Right hindlimb (tissue), 1 donor: Measurements from ENCODE around the gene MRPS10.

Source experiments
- DNase-seq: peaks from one replicate; pipeline ENCODE4 v3.0.0-alpha.2; 2018

MRPS10 gene

DNA sequence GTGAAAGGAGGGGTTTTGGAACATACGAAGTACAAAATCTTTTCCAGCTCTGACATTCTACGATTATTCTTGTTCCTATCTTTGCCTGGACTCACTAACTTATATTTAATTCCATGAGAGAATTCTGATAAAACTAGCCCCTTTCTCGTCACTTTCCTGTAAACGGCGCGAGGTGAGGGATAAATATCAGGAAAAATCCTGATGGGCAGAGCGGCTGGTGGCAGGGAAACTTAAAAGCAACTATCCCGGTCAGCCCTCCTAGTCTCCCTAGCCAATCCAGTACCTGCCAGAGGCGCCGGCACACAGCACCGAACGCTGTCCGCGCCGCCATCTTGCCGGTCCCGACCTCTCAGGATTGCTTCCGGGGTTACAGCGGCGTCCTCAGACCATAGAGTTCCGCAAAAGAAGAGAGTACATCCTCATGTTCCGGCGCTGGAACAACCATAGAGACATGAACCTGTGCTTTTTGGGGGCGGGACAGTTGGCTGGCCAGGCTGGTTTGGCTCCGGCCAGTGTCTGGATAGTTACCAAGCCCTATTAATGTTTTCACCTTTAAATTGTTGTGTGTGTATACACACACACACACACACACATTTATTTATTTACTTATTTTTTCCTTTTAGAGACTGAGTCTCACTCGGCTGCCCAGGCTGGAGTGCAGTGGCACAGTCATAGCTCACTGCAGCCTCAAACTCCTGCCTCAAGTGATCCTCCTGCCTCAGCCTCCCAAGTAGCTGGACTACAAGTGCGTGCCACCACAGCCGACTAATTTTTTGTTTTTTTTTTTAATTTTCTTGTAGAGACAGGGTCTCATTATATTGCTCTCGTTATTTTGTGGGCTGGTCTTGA, at the start of gene MRPS10:
TSS of gene MRPS10 (minus strand) at position 343 of the 849 bp plus-strand sequence. CDS start at position 331, 12 bp downstream.
- peak; percentile 96 for DNase-seq

DNA sequence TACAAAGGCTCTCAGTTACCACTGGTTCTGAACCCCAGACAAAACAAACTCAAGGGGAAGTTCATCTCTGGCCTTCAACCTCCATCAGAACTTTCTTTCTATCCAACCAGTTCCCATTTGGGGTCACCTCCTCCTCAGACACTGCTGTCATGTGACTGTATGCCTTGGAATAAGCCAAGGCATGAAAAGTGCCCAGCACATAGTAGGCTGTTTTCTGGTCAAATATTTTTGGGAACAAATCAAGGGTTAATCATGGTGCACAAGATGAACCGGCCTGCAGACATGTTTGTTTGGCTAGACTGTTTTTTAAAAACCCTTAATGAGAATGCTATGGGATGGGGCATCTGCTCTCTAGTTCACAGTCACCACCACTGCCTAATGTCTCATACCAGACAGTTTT, 48.9 kb upstream of the MRPS10 start:
- no peak for DNase-seq

DNA sequence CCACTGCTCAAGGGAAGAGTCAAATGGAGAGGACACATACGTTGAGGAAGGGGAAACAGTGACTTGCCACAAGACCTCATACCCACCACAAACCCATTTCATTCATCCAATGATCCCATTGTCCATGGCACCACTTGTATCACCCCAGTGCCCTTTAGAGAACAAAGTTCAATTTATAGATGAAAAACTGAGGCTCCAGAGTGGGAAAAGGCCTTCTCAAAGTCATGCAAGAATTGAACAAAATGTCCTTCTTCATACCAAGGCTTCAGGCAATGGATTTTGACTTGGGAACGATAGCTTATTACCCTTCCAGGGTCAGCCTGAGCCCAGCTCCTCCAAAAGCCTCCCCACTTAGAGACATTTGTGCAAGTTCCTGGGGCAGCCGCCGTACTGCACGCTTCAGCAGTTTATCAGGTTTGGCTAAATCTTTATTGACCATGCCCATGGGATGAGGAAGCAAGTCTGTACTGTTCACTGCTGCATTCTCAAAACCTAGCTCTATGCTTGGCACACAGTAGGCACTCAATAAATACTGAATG, 47.3 kb upstream of the MRPS10 start:
- DNase-seq: no peak

DNA sequence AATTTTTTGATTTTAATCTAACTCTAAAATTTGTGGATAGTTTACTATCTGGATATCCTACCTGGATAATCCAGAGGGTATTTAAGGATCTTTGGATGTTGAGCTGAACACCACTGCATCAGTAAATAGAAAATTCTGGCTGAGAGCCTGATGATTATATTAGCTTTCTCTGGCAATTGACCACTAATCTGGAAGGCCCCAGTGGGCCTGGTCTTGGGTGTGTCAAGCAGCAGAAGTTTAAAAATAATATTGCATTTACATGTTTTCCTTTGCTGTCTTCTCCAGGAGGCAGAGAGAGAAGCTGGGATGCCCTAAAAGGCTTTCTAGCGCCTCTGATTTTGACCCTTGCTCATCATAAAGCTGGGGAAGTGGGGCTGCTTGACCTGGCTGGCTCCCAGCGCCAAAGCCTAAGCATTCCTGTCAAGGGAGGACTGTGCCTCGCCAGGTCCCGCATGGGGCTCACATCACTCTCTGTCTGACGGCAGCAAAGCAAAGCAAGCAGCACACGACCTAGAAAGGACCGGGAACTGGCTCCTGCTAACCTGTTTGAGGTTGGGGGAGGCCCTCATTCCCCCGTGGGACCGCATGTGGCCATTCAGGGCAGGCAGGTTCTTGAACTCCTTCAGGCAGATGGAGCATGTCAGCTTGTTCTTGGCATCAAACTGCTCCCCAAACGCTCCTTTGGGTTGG, 46.6 kb upstream of the MRPS10 start:
- DNase-seq: no peak

DNA sequence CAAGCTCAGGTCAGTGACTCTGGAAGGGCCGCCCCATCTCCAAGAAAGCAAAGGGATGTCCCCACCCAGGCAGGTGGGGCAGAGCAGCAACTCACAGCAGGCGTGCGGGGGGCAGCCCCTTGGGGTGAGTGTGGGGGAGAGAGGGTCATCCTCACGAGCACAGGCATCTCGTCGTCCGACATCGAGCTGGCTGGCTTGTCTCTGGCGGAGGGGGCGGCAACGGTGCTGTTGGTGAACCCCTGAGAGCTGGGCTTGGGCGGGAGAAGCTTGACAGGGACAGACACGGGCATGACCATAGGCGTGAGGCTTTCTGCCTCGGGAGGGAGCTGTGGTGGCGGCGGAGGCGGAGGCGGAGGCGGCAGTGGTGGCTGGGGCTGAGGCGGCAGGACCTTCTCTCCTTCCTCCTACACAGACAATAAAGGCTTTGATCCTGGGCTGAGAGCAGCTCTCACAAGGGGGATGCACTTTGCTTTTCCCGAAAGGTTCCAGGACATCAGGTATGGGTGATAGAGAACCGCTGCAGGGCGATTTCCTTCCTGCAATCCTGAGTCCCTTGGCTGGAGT, 45.6 kb upstream of the MRPS10 start:
- no peak for DNase-seq

DNA sequence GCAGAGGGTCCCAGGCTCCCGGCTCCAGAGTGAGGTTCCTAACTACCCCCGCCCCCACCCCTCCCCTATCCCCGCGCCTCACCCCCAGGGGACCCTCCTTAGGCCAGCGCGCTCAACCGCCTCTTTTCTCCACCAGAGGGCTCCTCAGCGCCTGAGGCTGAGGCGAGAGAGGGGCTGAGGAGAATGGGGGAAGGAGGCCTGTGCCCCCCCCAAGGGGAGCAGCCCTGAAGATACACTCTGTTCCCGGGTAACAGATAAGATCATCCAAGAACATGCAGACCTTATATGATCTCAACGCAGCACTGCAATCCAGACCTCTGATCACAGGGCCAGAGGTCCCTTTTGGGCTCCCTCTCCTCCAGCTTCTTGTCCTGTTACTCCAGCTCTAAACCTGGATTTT, 43.3 kb upstream of the MRPS10 start:
- no peak for DNase-seq

DNA sequence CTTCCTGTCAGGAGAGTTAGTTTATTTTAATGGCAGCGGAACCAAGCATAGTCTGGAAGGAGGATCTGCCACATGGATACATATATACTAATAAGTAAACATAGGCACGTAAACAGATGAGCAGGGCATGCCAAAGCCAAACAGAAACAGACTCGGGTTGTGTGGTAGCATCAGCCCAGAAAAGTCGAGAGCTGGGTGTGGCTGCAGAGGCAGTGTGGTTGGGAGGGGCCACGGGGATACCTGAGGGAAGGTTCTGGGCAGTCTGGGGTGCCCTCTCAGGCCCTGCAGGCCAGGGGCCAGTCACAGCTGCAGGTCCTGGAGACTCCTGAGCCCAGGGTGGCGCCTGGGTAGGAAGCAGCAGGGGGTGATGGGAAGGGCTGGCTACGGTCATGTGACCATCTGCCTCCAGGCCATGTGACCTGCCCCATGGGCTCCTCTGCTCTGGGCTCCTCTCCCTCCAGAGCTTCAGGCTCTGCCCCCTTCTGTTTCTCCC, 42.8 kb upstream of the MRPS10 start:
- DNase-seq: no peak

DNA sequence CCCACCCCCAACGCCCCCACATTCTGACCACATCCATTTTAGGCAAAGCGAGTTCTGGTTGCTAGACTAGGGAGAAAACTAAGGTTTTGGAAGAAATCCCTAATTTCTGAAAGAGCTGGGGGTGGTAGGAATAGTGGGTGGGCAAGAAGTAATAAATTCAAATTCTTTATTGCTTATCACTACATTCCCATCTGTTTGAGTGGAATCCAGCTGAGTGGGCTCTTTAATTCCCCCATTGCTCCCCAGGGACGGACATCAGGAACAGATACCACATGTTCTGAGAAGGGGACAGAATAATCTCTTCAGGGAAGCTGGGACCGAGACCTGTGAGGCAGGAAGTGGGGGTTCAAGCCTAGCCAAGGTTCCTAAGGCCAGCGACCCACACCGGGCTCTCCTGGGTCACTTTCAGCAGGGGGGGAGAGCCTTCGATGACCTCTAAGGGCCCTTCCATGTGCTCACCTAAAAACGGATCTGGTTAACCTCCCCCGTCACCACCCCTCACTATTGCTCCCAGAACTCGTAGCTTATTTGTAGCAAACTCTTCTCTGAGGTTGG, 42.3 kb upstream of the MRPS10 start:
- DNase-seq: no peak

DNA sequence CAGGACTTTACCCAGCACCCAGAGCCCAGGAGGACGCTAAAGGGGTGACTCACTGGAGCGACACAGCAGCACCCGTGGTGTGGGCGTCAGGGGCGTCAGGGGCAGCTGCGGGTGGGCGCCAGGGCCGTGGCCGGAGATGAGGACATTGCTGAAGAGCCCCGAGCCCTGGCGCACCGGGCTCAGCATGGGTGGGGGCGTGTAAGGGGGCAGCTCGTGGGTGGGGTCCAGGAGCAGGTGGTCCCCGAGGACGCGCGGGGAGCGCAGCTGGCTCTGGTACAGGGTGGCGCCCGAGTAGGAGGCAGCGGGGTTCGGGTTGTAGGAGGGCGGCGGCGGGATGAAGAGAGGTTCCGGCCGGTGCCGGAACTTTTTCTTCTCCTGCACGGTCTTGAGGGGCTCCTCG, 41.6 kb upstream of the MRPS10 start:
- no peak for DNase-seq

DNA sequence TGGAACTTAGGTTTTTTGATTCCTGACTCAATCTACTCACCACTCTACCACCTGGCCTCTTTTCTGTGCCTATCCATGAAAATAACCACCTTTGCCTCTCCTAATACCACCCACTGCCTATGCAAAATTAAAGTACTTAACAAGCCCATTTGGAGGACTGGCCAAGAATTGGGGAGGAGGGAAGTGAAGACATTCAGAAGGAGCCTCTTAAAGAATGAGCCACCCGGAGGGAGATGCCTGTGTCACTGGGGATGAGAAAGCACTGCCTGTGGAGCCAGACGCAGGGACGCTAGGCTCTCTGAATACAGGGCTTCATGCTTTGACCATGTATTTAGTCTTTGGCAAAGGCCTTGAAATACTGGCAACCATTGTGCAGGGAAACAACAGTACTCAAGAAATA, 40.0 kb upstream of the MRPS10 start:
- DNase-seq: no peak

DNA sequence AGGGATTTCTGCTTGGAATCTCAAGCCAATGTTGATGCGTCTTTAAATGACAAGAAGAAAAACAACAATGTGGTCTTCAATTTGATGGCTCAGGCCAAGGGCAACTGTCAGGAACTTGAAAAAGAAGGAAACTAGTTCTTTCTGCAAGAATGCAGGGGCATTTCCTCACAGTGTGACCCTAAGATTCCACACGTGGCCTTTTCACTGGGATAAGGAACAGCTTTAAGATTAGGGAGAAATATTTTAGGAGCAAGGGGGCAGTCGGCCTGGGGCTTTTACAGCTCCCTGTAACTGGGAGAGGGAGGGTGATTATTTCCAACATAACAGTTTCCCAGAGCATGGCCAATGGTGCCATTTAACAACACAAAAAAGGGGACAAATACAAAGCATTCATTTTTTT, 39.4 kb upstream of the MRPS10 start:
- no peak for DNase-seq

DNA sequence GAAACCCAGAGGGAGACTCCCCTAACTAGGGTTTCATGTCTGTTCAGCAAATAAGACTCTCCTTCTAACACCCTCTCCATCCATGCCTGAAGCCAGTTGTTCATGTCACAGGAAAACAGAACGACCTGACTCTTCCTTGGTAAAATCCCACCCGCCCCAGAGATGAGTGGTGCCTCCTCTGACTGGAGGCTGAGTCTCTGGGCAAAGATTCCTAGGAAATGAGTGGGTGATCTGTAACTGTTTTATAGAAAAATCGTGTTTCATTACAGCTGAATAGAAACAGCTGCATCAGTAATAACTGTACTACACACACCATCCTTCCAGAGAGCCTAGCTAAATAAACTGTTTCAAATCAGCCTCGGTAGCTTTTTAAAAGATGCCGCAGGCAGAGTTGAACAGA, 37.4 kb upstream of the MRPS10 start:
- no peak for DNase-seq

DNA sequence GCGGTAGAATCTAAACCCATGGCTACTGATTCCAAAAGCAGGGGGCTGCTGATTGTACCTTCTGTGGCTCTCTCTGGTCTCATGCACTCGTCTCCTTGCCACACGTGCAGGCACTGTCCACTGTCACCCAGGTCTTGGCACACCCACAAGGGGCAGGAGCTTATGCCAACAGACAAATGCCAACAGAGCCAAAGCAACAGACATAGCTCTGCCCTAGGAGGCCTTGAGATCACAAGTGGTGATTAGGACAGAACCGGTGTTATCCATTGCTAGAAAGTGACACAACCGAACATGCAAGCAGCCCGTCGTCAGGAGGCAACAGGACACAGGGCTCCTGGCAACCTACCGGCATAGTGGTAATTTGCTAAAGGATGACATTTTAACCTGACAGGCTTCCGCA, 36.8 kb upstream of the MRPS10 start:
- DNase-seq: no peak

DNA sequence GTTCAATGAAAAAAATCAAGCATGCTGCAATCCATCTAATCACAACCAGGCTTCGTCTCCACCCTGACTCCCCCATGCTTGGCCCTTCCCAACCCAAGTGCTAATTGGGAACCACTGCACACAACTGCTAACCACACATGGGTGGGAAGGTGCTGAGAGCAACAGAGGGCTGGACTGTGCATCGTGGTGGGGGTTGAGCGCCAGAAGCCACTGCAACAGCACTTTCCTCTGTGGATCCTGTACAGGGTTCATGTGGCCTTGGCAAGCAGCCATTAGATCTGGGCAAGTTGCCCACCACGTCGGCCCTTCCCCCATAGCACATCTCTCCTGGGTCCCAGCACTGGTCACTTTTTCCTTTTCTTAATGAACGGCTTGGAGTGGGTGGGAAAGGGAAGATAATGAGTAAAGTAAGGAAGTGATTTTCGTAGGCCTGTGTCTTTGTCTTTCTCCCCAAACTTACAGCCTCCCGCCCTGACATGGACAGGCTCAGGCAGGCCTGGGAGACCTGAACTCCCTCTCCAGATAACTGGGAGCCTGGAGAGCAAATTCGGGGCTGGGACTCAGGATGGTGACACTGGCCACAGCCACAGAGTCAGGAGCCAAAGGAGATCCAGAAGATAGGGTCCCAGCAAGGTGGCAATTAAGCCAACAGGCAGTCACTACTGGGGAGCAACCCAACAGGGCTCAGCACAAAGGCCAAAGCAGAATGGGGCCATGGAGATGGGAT, 34.4 kb upstream of the MRPS10 start:
- DNase-seq: peak; percentile 87

DNA sequence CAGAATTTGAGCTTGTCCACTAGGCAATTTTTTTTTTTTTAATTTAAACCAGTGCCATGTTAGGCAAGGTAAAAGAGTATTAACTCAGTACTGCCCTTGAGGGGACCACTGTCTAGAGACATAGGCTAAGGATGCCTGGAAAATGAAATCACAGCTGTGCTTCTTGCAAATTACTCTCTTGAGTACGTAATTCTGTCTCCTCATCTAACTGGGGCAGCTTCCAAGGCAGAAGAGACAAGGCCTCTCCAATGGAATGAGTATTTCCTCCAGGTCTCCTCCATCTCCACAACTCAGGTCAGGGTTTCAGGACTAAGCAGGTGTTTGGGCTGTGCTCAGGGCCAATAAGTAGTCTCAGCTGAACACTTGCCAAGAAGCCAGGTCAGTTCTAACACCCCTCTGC, 33.8 kb upstream of the MRPS10 start:
- no peak for DNase-seq

DNA sequence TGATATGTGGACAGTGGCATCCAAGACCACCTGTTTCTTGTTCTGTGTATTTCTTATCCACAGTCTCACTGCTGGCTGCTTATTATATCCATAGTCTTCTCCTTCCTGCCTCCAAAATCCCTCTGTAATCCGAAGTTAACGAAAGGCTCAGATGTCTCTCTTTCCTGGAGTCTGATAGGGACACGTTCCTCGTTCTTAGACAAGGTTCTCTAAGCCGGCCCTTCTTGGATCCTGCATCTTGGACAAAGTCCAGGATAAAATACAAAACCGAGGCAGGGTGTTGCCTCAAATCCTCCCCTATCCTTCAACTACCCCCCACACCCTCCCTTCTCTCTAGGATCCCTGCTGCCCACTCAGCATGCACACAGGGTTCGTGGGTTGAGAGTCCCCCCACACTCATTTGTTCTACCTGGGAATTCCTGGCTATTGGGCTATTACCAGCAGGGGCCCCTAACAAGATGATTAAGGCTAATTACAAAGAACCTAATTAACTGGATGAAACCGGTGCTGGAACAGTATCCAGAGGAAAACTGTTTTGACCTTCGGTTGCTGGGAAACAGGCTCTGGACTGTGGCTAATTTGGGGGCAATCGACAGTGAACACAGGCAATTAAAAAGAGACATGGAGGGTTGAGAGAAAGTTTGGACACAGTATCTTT, 32.7 kb upstream of the MRPS10 start:
- DNase-seq: no peak

DNA sequence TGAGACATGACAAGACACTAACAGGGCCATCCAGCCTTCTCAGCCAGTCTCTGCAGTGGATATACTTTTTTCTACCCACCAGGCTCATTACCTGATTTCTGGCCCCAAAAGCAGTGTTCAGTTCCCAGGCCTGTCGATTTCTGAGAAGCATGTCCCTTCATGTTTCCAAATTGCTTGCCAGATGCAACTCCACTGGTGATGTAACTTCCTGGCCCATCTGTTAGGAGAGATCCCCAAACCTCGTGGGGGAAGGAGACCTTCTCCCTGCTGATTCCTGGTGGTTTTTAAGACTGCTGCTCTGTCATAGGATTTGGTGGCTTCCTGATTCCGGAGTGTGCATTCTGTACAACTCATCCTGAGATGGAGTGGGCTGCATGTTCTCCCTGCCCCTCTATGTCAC, 31.6 kb upstream of the MRPS10 start:
- DNase-seq: peak; percentile 27

DNA sequence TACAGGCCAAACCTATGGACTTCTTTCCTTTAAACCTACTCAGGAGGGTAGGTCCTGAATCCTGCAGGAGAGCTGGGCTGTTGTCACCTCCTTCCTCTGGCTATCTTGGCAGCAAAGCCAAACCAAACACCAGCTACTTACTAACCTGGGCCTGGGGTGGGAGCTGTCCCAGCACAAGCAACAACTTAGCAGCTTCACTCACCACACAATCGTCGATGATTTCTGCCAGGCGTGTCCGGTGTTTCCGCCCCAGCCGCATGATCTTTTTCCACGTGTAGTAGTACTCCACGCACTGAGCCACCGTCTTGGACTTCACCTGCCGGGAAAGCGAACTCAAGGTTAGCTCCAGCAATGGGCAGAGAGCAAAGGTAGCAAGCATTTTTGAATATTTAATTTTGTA, 25.4 kb upstream of the MRPS10 start:
- no peak for DNase-seq

DNA sequence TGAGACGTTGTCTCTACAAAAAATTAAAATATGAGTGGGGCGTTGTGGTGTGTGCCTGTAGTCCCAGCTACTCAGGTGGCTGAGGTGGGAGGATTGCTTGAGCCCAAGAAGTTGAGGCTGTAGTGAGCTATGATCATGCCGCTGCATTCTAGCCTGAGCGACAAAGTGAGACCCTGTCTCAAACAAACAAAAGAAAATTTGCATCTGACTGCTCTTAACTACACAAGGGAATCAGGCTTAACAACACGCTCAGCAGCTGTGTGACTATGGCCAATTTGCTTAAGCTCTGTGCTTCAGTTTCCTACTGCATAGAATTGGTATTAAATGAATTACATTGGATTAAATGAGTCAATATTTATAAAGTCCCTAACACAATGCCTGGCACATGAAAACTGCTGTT, 24.3 kb upstream of the MRPS10 start:
- DNase-seq: no peak

DNA sequence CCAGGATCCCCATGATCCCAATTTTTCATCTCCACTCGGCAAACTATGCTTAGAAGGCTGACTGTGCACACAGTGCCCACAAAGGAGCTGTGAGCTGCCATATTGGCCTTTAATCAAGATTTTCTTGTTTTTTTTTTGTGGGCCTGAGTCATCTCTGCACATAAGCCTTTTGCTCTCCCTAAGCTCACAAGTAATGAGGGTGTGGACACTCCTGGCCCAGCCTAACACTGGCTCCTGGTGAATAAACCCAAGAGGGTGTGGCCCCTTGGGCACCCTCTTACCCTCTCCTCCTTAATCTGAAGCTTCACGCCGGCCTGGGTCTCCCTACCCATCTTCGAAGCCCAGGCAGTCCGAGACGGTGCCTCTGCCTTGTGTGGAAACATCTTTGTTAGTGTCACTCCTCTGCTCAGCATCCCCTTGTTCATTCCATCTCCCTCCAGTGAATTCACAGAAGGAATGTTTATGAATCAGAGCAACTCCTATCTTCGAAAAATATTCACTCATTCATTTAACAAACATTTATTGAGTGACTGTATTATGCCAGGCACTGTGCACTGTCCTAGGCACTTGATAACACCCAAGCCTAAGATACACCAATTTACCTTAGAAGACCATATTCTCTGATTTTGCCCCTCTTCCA, 22.2 kb upstream of the MRPS10 start:
- DNase-seq: no peak

DNA sequence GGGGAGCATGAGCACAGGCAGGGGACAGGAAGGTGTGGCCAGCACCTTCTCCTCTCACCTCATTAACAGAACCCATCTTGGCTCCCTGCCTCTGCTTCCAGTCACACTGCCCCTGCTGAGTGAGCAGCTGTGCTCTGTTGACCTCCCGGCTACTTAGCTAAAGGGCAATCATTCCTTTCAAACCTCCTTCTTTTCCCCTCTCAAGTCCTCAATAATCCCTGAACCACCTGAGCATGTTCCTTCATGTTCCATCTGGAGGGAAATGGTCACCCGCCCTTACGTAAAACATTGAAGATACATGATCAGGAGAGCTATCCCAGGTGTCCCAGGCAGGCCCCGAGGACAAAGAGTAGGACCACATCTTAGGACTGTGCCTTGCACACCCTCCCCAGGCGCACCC, 21.7 kb upstream of the MRPS10 start:
- no peak for DNase-seq

DNA sequence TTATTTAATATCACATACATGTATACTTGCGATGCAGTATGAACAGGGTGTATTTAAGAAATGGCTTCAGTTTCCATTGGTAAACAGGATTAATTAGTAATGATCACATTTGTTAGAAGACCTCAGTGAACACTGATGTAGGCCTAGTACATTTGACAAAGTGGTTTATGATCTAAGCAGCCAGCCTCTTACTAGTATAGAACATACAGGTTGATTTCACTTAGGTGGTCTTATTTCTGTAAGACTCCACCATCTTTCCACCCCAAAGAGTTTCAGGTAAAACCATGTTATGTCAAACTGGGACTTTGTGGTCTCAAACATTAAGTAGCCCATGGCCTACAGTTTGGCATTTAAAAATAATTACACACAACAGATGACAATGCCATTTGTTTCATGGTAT, 20.2 kb upstream of the MRPS10 start:
- no peak for DNase-seq
